HL-60 (cell line): Measurements from ENCODE around the gene BMERB1.

Experiments used
- POLR2AphosphoS5 ChIP-seq: IDR thresholded peaks from 2 replicates; pipeline ENCODE4 v1.6.1; 2012; ENCODE audit warnings: low read depth
- TF ChIP-seq, protein P1 (sequence below): IDR thresholded peaks from one replicate; pipeline ENCODE4 v1.5.1; 2011; ENCODE audit warnings: low read length, control low read depth, inconsistent platforms; ENCODE audit not compliant: insufficient read depth

DNA sequence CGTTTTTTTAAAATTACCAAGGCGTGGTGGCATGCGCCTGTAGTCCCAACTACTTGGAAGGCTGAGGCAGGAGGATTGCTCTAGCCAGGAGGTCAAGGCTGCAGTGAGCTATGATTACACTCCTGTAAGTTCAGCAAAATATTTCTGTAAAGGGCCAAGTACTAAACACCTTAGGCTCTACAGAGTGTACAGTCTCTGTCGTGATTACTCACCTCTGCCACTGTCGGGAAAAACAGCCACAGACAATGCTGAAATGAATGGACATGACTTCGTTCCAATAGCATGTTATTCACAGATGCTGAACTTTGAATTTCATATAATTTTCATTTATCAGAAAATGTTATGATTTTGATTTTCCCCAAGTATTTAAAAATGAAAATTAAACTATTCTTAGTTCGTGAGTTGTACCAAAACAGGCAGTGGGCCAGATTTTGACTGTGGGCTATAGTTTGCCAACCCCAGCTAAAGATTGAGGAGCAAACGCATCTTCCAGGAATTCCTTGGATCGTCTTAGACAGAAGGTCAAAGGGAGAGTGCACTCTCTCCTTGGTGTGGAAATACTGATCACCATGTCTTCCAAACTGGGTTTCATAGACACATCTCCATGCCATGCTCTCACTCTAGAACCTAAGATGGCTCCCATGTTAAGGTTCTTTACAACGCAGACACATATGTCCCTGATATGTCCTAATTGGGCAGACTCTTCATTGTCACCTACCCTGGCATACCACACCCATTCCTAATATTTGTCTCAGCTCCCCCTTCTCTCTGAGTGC, 119.1 kb downstream of the BMERB1 start:
- TF ChIP-seq, protein P1, sequence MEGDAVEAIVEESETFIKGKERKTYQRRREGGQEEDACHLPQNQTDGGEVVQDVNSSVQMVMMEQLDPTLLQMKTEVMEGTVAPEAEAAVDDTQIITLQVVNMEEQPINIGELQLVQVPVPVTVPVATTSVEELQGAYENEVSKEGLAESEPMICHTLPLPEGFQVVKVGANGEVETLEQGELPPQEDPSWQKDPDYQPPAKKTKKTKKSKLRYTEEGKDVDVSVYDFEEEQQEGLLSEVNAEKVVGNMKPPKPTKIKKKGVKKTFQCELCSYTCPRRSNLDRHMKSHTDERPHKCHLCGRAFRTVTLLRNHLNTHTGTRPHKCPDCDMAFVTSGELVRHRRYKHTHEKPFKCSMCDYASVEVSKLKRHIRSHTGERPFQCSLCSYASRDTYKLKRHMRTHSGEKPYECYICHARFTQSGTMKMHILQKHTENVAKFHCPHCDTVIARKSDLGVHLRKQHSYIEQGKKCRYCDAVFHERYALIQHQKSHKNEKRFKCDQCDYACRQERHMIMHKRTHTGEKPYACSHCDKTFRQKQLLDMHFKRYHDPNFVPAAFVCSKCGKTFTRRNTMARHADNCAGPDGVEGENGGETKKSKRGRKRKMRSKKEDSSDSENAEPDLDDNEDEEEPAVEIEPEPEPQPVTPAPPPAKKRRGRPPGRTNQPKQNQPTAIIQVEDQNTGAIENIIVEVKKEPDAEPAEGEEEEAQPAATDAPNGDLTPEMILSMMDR, result no peak
- TF ChIP-seq POLR2AphosphoS5, result no peak
